ENCODE results near the gene BICRAL. TPM values are rescaled to one million over a fixed set of nuclear protein-coding genes. Genes with fewer than 3 reads are reported as not detected.

BICRAL gene
- total and polyA plus RNA-seq, 2 of the 4 experiments (the other 2 are of a cell fraction): 4.0 to 6.1 TPM

GRCh38 chr6:42762426-42762859, 19.4 kb upstream of the BICRAL start:
- dilution Hi-C loops (cut with HindIII; ENCODE audit: low sequenced_read_pairs, unreplicated experiment): no loop called here
- Histone ChIP-seq H3K79me1 (ENCODE audit: low read depth in 1 of 2, low read length in 2 of 2) (peaks cover 0 to 5% of the 10 kb centered on the region in 2 experiments; a peak in 1 of 4 replicates), H4K5ac (ENCODE audit: low read depth, low read length) (no peak overlapping the region), H4K20me1 (ENCODE audit: insufficient read depth, low read length) (no peaks in the 10 kb centered on the region), H4K8ac (ENCODE audit: low read depth in 2 of 2, low read length in 2 of 2) (no peak overlapping the region), H3K4me3 (ENCODE audit: insufficient read depth, low read depth, low read length) (no peak overlapping the region), H3K9me1 (ENCODE audit: insufficient read depth, low read length) (peaks cover 8% of the 10 kb centered on the region), H3K4ac (ENCODE audit: low read depth, low read length) (no peak overlapping the region), H3K4me1 (ENCODE audit: control insufficient read depth, insufficient read depth, low read length) (peaks cover 5% of the 10 kb centered on the region; the same call in 1 of the 2 replicates), H3K14ac (replicated peaks; ENCODE audit: low read depth, low read length) (no peak overlapping the region), H4K91ac (ENCODE audit: insufficient read depth, low read depth, low read length) (no peak overlapping the region), H3K18ac (ENCODE audit: low read depth, low read length) (no peak overlapping the region), H3K9me3 (ENCODE audit: control insufficient read depth, insufficient read depth, low read length) (no peaks in the 10 kb centered on the region), H3K56ac (ENCODE audit: extremely low read depth, insufficient read depth, low read length) (no peak overlapping the region), H3K9ac (ENCODE audit: low read depth, low read length) (no peak overlapping the region), H3K36me3 (ENCODE audit: control insufficient read depth, insufficient read depth, low read length) (no peaks in the 10 kb centered on the region), H3K27ac (ENCODE audit: insufficient read depth, low read length) (no peak overlapping the region), H3K4me2 (ENCODE audit: low read depth, low read length) (no peak overlapping the region), H2BK5ac (ENCODE audit: low read depth, low read length, poor library complexity, severe bottlenecking) (no peak overlapping the region), H2AFZ (replicated peaks; ENCODE audit: low read length, poor library complexity) (no peak overlapping the region), H2BK20ac (ENCODE audit: low read depth, low read length) (no peak overlapping the region), H2BK120ac (ENCODE audit: low read depth, low read length) (no peak overlapping the region), H3K27me3 (ENCODE audit: control insufficient read depth, insufficient read depth, low read length) (no peaks in the 10 kb centered on the region), H2AK5ac (ENCODE audit: low read depth, low read length) (no peak overlapping the region), H2AK9ac (replicated peaks; ENCODE audit: low read depth, low read length, poor library complexity) (no peak overlapping the region), H3K23ac (ENCODE audit: low read depth, low read length) (no peak overlapping the region), H2BK15ac (ENCODE audit: low read depth, low read length) (no peak overlapping the region; the same call in 2 of the 3 replicates)
- WGBS, 2 experiments (ENCODE audit: extremely low coverage in 2 of 2, insufficient read length in 1 of 2): 90% methylated on average over 2 of the region's 3 CpGs; no CpG with 5 or more reads in 1 of the 2 experiments
- ATAC-seq (ENCODE audit: low read depth) (no peak), DNase-seq (no peak)
- POLR2A ChIA-PET (ENCODE audit: unreplicated experiment): no interaction called here
- CTCF ChIA-PET: no interaction called here
- in situ Hi-C loops (cut with MboI; ENCODE audit: low sequenced_read_pairs): no loop called here
- TF ChIP-seq MAZ (IDR thresholded peaks at IDR 0.05; ENCODE audit: borderline replicate concordance, low read depth, low read length) (no peak), BHLHE40 (IDR thresholded peaks at IDR 0.05; ENCODE audit: low read depth, low read length) (no peak), RCOR1 (IDR thresholded peaks at IDR 0.05; ENCODE audit: insufficient replicate concordance, low read length) (no peak), RFX5 (IDR thresholded peaks at IDR 0.05; ENCODE audit: low read depth, low read length) (no peak), USF2 (IDR thresholded peaks at IDR 0.05; ENCODE audit: low read depth, low read length) (no peak), CHD1 (IDR thresholded peaks at IDR 0.05; ENCODE audit: low read depth, low read length) (no peak), FOS (IDR thresholded peaks at IDR 0.05; ENCODE audit: low read depth, low read length) (no peak), NFE2L2 (IDR thresholded peaks at IDR 0.05; ENCODE audit: low read depth, low read length) (no peak), SMC3 (IDR thresholded peaks at IDR 0.05; ENCODE audit: low read depth, low read length) (no peak), MXI1 (IDR thresholded peaks at IDR 0.05; ENCODE audit: borderline replicate concordance, low read depth, low read length) (no peak), MAFK (IDR thresholded peaks at IDR 0.05; ENCODE audit: low read depth, low read length) (no peak), CEBPB (IDR thresholded peaks at IDR 0.05; ENCODE audit: low read depth, low read length) (no peak), RAD21 (IDR thresholded peaks at IDR 0.05; ENCODE audit: low read length) (no peak), POLR2A (IDR thresholded peaks at IDR 0.05; ENCODE audit: low read depth, low read length) (no peak)
- TF ChIP-seq, protein P1, sequence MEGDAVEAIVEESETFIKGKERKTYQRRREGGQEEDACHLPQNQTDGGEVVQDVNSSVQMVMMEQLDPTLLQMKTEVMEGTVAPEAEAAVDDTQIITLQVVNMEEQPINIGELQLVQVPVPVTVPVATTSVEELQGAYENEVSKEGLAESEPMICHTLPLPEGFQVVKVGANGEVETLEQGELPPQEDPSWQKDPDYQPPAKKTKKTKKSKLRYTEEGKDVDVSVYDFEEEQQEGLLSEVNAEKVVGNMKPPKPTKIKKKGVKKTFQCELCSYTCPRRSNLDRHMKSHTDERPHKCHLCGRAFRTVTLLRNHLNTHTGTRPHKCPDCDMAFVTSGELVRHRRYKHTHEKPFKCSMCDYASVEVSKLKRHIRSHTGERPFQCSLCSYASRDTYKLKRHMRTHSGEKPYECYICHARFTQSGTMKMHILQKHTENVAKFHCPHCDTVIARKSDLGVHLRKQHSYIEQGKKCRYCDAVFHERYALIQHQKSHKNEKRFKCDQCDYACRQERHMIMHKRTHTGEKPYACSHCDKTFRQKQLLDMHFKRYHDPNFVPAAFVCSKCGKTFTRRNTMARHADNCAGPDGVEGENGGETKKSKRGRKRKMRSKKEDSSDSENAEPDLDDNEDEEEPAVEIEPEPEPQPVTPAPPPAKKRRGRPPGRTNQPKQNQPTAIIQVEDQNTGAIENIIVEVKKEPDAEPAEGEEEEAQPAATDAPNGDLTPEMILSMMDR (conservative IDR thresholded peaks at IDR 0.05; ENCODE audit: low read depth, low read length): no peak
- TF ChIP-seq, protein P2, sequence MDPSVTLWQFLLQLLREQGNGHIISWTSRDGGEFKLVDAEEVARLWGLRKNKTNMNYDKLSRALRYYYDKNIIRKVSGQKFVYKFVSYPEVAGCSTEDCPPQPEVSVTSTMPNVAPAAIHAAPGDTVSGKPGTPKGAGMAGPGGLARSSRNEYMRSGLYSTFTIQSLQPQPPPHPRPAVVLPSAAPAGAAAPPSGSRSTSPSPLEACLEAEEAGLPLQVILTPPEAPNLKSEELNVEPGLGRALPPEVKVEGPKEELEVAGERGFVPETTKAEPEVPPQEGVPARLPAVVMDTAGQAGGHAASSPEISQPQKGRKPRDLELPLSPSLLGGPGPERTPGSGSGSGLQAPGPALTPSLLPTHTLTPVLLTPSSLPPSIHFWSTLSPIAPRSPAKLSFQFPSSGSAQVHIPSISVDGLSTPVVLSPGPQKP (IDR thresholded peaks at IDR 0.05; ENCODE audit: borderline replicate concordance, low read depth, low read length): no peak
- intact Hi-C loops (cut with micrococcal nuclease): no loop called here
- no TSS peak for BruUV-seq (replicated peaks)
